ENCODE data around the gene RNASE1.
"Not testable (repeated sequence)": the region's sequence is repeated elsewhere in the genome, so short reads cannot be mapped to it uniquely, and the experiment has no call there.

Gene RNASE1

GRCh38 chr14:20769421-20769820, 33.2 kb downstream of the RNASE1 start:
- no peak for DNase-seq

DNA sequence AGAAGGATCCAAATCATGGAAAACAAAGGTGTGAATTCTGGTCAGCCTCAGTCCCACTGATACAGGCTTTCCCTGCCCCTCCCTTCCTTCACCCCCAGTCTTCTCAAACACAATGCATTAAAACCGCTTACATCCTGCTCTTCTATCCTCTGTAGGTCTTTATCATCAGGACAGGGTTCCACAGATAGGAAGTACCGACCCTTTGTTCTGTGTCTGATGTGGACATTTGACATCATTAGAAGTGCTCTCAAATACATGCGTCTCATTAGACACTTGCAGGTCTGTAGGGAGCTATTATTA, 34.1 kb downstream of the RNASE1 start:
- DNase-seq = no peak

- no peak for DNase-seq
Observed at GRCh38 chr14:20760950-20761349, 41.7 kb downstream of the RNASE1 start.

GRCh38 chr14:20759465-20759864, 43.2 kb downstream of the RNASE1 start:
- not testable (repeated sequence) for DNase-seq

DNA sequence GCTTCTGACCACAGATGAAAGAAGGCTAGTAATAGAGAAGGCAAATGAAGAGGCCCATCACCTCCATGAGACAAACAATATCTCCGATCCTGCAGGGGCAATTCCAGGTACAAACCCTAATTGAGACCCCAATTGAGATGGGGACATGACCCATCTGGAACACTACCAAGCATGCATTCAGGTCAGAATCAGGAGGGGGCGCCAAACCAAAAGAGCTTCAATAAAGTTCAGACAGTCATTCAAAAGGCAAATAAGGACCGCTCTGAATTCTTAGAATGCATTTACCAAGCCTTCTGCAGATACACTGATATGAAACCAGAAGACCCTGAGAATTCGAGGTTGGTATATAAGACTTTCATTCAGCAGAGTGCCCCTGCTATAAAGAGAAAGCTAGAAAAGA, 44.7 kb downstream of the RNASE1 start:
- DNase-seq = peak in 1 of 2 donors; percentile 58

DNA sequence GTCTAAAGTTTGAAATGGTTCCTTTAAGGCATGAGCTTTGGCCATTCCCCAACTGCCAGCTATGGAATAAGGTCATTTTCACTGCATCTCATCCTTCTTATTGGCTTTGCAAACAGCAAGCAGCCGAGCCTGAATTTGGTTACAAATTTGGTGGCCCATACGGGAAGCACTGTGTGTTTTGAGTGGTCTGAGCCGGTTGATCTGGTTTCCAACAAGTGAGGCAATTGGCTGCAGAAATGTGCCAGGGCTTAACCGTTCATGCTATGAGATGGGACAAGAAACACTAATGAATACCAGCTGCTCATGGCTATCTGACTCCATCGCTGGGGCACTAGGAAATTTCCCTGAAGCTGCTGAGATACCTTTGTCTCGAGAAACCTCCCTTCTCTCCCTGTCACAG, 47.6 kb downstream of the RNASE1 start:
- DNase-seq = no peak

DNA sequence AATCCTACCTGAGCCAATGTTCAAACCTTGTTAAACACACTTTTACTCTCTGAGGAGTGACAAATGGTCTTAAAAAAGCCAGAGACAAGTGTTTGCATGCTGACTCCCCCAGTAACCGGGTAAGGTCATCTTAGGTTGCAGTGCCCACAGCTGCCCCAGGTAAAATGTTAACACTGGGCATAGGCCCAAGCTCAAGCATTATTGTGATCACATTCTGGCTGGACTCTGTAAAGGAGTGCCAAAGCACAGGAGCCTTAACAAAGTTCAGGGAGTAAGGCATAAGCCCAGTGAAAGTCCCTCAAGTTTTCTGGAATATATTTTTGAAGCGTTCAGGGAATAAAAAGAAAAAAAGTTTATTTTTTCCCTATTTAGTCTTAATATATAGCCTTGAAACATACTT, 48.3 kb downstream of the RNASE1 start:
- DNase-seq = no peak

GRCh38 chr14:20751963-20752562, 50.6 kb downstream of the RNASE1 start:
- DNase-seq = no peak
